Pancreas (tissue), 10 donors: ENCODE measurements around the gene GAB1. TPM values are rescaled to one million over a fixed set of nuclear protein-coding genes. Genes with fewer than 3 reads are reported as not detected.

ENCODE experiments used
- ATAC-seq, 4 donors: fragments of 200-7000 bp; cut with Tn5 transposase; one replicate each; pipeline versions ENCODE4 v1.8.0 to v1.9.1; 2020; ENCODE audit warnings: mild to moderate bottlenecking in 4 of 4, moderate library complexity in 4 of 4
- DNase-seq, 6 donors: peaks; one replicate each; pipeline ENCODE4 v3.0.0-alpha.2; 2020
- FAIRE-seq: peaks from 2 replicates; lab custom pipeline; 2012; peaks lifted over from hg19 to GRCh38; lab: Jason Lieb, UNC
- H3K27ac ChIP-seq, 4 donors: fragments of 200-600 bp; sonication (generic); 1 replicate in 3 of 4; 2 replicates in 1 of 4; pipeline versions ENCODE4 v1.5.0 to v1.8.0; 2020
- H3K27me3 ChIP-seq, 4 donors: fragments of 200-600 bp; one replicate each; pipeline ENCODE4 v1.8.0; 2021
- H3K36me3 ChIP-seq, 3 donors: fragments of 200-600 bp; sonication (generic) in 1 of 3; one replicate each; pipeline versions ENCODE4 v1.5.0 to v1.8.0; 2020 to 2021
- H3K4me1 ChIP-seq, 3 donors: fragments of 200-600 bp; one replicate each; pipeline ENCODE4 v1.8.0; 2021
- H3K4me3 ChIP-seq, 4 donors: fragments of 200-600 bp; sonication (generic) in 2 of 4; one replicate each; pipeline versions ENCODE4 v1.5.0 to v1.8.0; 2020 to 2021
- H3K9me3 ChIP-seq, 4 donors: fragments of 200-600 bp; one replicate each; pipeline ENCODE4 v1.8.0; 2021
- CTCF ChIP-seq, 4 donors: fragments of 200-600 bp; sonication (generic) in 3 of 4; IDR thresholded peaks; one replicate each; pipeline versions ENCODE4 v1.5.0 to v1.8.0; 2021; ENCODE audit warnings: antibody characterized with exemption in 4 of 4
- WGBS, 2 donors: extraction: QIAGEN DNeasy Blood & Tissue Kit; methylation state at CpG; one replicate each; pipeline ENCODE4 v1.1.7; 2013; 5-methylcytosine and 5-hydroxymethylcytosine counted together
- intact Hi-C, 3 donors: fragments of 100-400 bp; cut with DNase I; formaldehyde crosslinking; loops; one replicate each; pipeline versions ENCODE4 v1.11.1 to v1.14.2; 2022
- polyA plus RNA-seq, 2 donors: library from polyadenylated mRNA; stranded (reverse); fragments of 200-250 nt; gene quantifications; one replicate each; pipeline ENCODE4 v1.2.3, GENCODE V29; 2013
- total RNA-seq, 6 donors: library from RNA; stranded (reverse); fragmentation: NEBNext Ultra II Directional in 4 of 6; extraction: Animal tissue kit (Norgen Biotek cat#: 25700) in 4 of 6; gene quantifications; one replicate each; pipeline versions ENCODE4 v1.2.1 to v1.2.4, GENCODE V29; 2021 to 2023
- donor health status: healthy with polysubstance abuse.
- donor health status: DM: no; HTN: no; CAD: no; lungs with moderate emphysema.
- donor health status: DM: no; HTN: no; CAD: no.
- donor health status: control.
- donor health status: control.
- donor health status: Bipolar disorder and iron deficiency.
- donor health status: DM: yes; HTN: yes; CAD: no.
- donor health status: DM: no; HTN: no; CAD: no.
- donor health status: DM: no; HTN: no; CAD: no.
- donor health status: DM: yes; HTN: yes; CAD: no.

Gene GAB1
- total and polyA plus RNA-seq, 8 donors: 3.0 to 21.2 (median 9.9) TPM

GRCh38 chr4:143355540-143356217 lies 19.0 kb downstream of the GAB1 start:
- H3K4me1 ChIP-seq: peaks cover 38 to 79% (median 73%) of the 10 kb centered on the region in 3 donors
- 81 to 85% methylated on average over 6 of the region's 6 CpGs for WGBS, 2 donors
- H3K27me3 ChIP-seq: no peaks in the 10 kb centered on the region

GRCh38 chr4:143356493-143356892 lies 19.8 kb downstream of the GAB1 start:
- intact Hi-C loops: no loop called here
- Histone ChIP-seq H3K9me3 (no peaks in the 10 kb centered on the region), H3K36me3 (no peaks in the 10 kb centered on the region), H3K4me1 (peaks cover 38 to 79% (median 73%) of the 10 kb centered on the region in 3 donors), H3K27me3 (no peaks in the 10 kb centered on the region), H3K4me3 (no peak overlapping the region), H3K27ac (peak overlapping the region in 2 of 4 donors; percentile 46 to 88)
- no peak for FAIRE-seq
- 11% methylated on average over 3 of the region's 3 CpGs for WGBS, 2 donors
- TF ChIP-seq CTCF (IDR thresholded peaks at IDR 0.05): no peak
- peak in 1 of 6 donors; percentile 19 for DNase-seq
- ATAC-seq: peak; percentile 40 to 64 (median 48)

More at GRCh38 chr4:143355540-143356217, 19.0 kb downstream of the GAB1 start:
- TF ChIP-seq CTCF (IDR thresholded peaks at IDR 0.05): no peak
- Histone ChIP-seq H3K27ac (peak overlapping the region in 2 of 4 donors; percentile 46 to 88), H3K4me3 (no peak overlapping the region), H3K36me3 (no peaks in the 10 kb centered on the region), H3K9me3 (no peaks in the 10 kb centered on the region)
- intact Hi-C loops: no loop called here
- FAIRE-seq (no peak), ATAC-seq (peak in 3 of 4 donors; percentile 16 to 44 (median 21)), DNase-seq (no peak)

GRCh38 chr4:143357161-143357845 lies 20.6 kb downstream of the GAB1 start:
- TF ChIP-seq CTCF (IDR thresholded peaks at IDR 0.05): no peak
- 78 to 91% methylated on average over 1 of the region's 1 CpG for WGBS, 2 donors

GRCh38 chr4:143358419-143358818 lies 21.7 kb downstream of the GAB1 start:
- intact Hi-C loops: no loop called here
- no peak for ATAC-seq

More at GRCh38 chr4:143357161-143357845, 20.6 kb downstream of the GAB1 start:
- no peak overlapping the region for H3K4me3 ChIP-seq
- no peaks in the 10 kb centered on the region for H3K9me3 ChIP-seq
- H3K36me3 ChIP-seq: no peaks in the 10 kb centered on the region
- FAIRE-seq (no peak), DNase-seq (no peak), ATAC-seq (no peak)
- H3K4me1 ChIP-seq: peaks cover 31 to 72% (median 65%) of the 10 kb centered on the region in 3 donors
- peak overlapping the region in 2 of 4 donors; percentile 46 to 88 for H3K27ac ChIP-seq
- no peaks in the 10 kb centered on the region for H3K27me3 ChIP-seq
- intact Hi-C loops: no loop called here

More at GRCh38 chr4:143358419-143358818, 21.7 kb downstream of the GAB1 start:
- FAIRE-seq: peak; percentile 92
- no peaks in the 10 kb centered on the region for H3K9me3 ChIP-seq
- TF ChIP-seq CTCF (IDR thresholded peaks at IDR 0.05): no peak
- peak overlapping the region in 1 of 4 donors; percentile 9 for H3K4me3 ChIP-seq
- no peak for DNase-seq
- H3K27ac ChIP-seq: peak overlapping the region in 3 of 4 donors; percentile 16 to 88 (median 84)
- H3K36me3 ChIP-seq: no peaks in the 10 kb centered on the region
- 48 to 66% methylated on average over 3 of the region's 3 CpGs for WGBS, 2 donors
- no peaks in the 10 kb centered on the region for H3K27me3 ChIP-seq
- H3K4me1 ChIP-seq: peaks cover 26 to 61% (median 55%) of the 10 kb centered on the region in 3 donors
